ENCODE measurements around the gene APOBEC3H.
A peak's percentile ranks its signal among the peaks of the same experiment; 100 is the strongest.

- TF ChIP-seq CTCF (IDR thresholded peaks at IDR 0.05) (peak; percentile 15 to 35 (median 28)), POLR2AphosphoS5 (IDR thresholded peaks at IDR 0.05) (no peak), POLR2A (IDR thresholded peaks at IDR 0.05) (no peak)
These were observed 38.2 kb downstream of the APOBEC3H start for GRCh38 chr22:39135092-39135896.
